NT2/D1 (cell line): ENCODE measurements around the gene PRKCSH.

Experiments used
- YY1 ChIP-seq: IDR thresholded peaks from 2 replicates; pipeline ENCODE4 v1.6.1; 2011; ENCODE audit not compliant: insufficient read length, insufficient read depth
- ZNF274 ChIP-seq: IDR thresholded peaks from 2 replicates; pipeline ENCODE4 v1.6.1; 2011; ENCODE audit warnings: mild to moderate bottlenecking, low read depth, low read length

GRCh38 chr19:11453468-11454341, 18.3 kb downstream of the PRKCSH start:
- TF ChIP-seq ZNF274 (no peak), YY1 (no peak)
